HCT116 (cell line): ENCODE data around the gene PPIF. TPM values are rescaled to one million over a fixed set of nuclear protein-coding genes. Genes with fewer than 3 reads are reported as not detected.

Experiments
- ATAC-seq: fragments of 200-7000 bp; cut with Tn5 transposase; 2 replicates; pipeline ENCODE4 v1.9.1; 2020; ENCODE audit warnings: mild to moderate bottlenecking, moderate library complexity
- BruUV-seq: library from RNA; stranded (reverse); fragments of 400-500 nt; replicated peaks from 2 replicates; lab custom pipeline; 2021; lab: Mats Ljungman, UMichigan
- CTCF ChIA-PET: fragments of 300-600 bp; sonication (Branson Sonifier 250); formaldehyde crosslinking; loops from one replicate; lab custom pipeline; 2021; ENCODE audit warnings: antibody characterized with exemption; lab: Charles Lee
- POLR2A ChIA-PET: fragments of 300-600, 350-600 bp; sonication (Branson Sonifier 250); formaldehyde crosslinking; loops from one replicate; lab custom pipeline; 2021; ENCODE audit warnings: antibody characterized with exemption; lab: Charles Lee
- RAD21 ChIA-PET, 2 experiments: fragments of 300-600 bp; sonication (Branson Sonifier 250); formaldehyde crosslinking; loops; one replicate each; lab custom pipeline; 2023; ENCODE audit warnings: low total read pairs in 2 of 2; ENCODE audit not compliant: uncharacterized antibody in 2 of 2, unreplicated experiment in 2 of 2, low non-redundant PET in 1 of 2; lab: Charles Lee
- DNase-seq: peaks from one replicate; pipeline ENCODE4 v3.0.0-alpha.2; 2010; ENCODE audit warnings: low read depth, low spot score
- H2AFZ ChIP-seq: fragments of 200-600 bp; shearing (Covaris generic), sonication (generic); 2 replicates; pipeline ENCODE4 v1.6.1; 2017; ENCODE audit warnings: low read depth, mixed run types, mixed read lengths, antibody characterized with exemption, low read length; ENCODE audit not compliant: poor library complexity, severe bottlenecking
- H3K27ac ChIP-seq: 2 replicates; pipeline ENCODE4 v1.5.1; 2012; ENCODE audit warnings: low read depth, low read length
- H3K27me3 ChIP-seq: fragments of 200-600 bp; sonication (generic); 2 replicates; pipeline ENCODE4 v1.6.1; 2016; ENCODE audit warnings: mixed run types, low read length, mixed read lengths; ENCODE audit not compliant: insufficient read depth
- H3K36me3 ChIP-seq, 2 experiments: fragments of 200-500 bp in 1 of 2; fragments of 200-600 bp in 1 of 2; sonication (Bioruptor generic) in 1 of 2; sonication (generic) in 1 of 2; 2 replicates each; pipeline versions ENCODE4 v1.5.1 to v1.6.1; 2014 to 2016; ENCODE audit warnings: low read length in 2 of 2, inconsistent platforms in 1 of 2, mixed read lengths in 1 of 2, mixed run types in 1 of 2; ENCODE audit not compliant: insufficient read depth in 2 of 2, control insufficient read depth in 1 of 2
- H3K4me1 ChIP-seq, 2 experiments: fragments of 200-600 bp in 1 of 2; sonication (generic) in 1 of 2; 2 replicates each; pipeline versions ENCODE4 v1.5.1 to v1.6.1; 2012 to 2017; ENCODE audit warnings: low read length in 2 of 2, inconsistent platforms in 1 of 2, mild to moderate bottlenecking in 1 of 2, mixed read lengths in 1 of 2, mixed run types in 1 of 2, moderate library complexity in 1 of 2; ENCODE audit not compliant: insufficient read depth in 2 of 2, control insufficient read depth in 1 of 2
- H3K4me2 ChIP-seq: fragments of 200-600 bp; sonication (generic); 2 replicates; pipeline ENCODE4 v1.6.1; 2017; ENCODE audit warnings: mixed run types, low read length, mixed read lengths
- H3K4me3 ChIP-seq, 2 experiments: fragments of 200-600 bp in 1 of 2; sonication (generic) in 1 of 2; replicated peaks in 1 of 2; 2 replicates each; pipeline ENCODE4 v1.5.1; 2011 to 2016; ENCODE audit warnings: low read length in 2 of 2, control low read depth in 1 of 2, low read depth in 1 of 2, mild to moderate bottlenecking in 1 of 2, mixed read lengths in 1 of 2, mixed run types in 1 of 2
- H3K79me2 ChIP-seq: fragments of 200-600 bp; sonication (generic); 2 replicates; pipeline ENCODE4 v1.6.1; 2017; ENCODE audit warnings: mild to moderate bottlenecking, mixed run types, low read length, moderate library complexity, mixed read lengths; ENCODE audit not compliant: insufficient read depth
- H3K9ac ChIP-seq: fragments of 200-600 bp; sonication (generic); 2 replicates; pipeline ENCODE4 v1.6.1; 2016; ENCODE audit warnings: low read length, mixed read lengths
- H3K9me2 ChIP-seq: fragments of 200-600 bp; sonication (generic), shearing (Covaris generic); 2 replicates; pipeline ENCODE4 v1.6.1; 2017; ENCODE audit warnings: mixed run types, mild to moderate bottlenecking, moderate library complexity; ENCODE audit not compliant: insufficient read depth
- H3K9me3 ChIP-seq, 2 experiments: fragments of 200-500 bp in 1 of 2; fragments of 200-600 bp in 1 of 2; sonication (Bioruptor generic) in 1 of 2; sonication (generic) in 1 of 2; 2 replicates each; pipeline ENCODE4 v1.6.1; 2014 to 2017; ENCODE audit warnings: low read length in 2 of 2, mixed read lengths in 2 of 2, inconsistent platforms in 1 of 2, low read depth in 1 of 2, mild to moderate bottlenecking in 1 of 2, mixed run types in 1 of 2, moderate library complexity in 1 of 2; ENCODE audit not compliant: control insufficient read depth in 1 of 2, insufficient read depth in 1 of 2
- H4K20me1 ChIP-seq: fragments of 200-600 bp; sonication (generic), shearing (Covaris generic); 2 replicates; pipeline ENCODE4 v1.6.1; 2017; ENCODE audit warnings: mixed run types, mild to moderate bottlenecking, moderate library complexity; ENCODE audit not compliant: insufficient read depth
- CBX3 ChIP-seq: IDR thresholded peaks from 2 replicates; pipeline ENCODE4 v1.6.1; 2012; ENCODE audit warnings: low read depth
- CTCF ChIP-seq, 3 experiments: fragments of 200-600 bp in 1 of 3; sonication (generic) in 1 of 3; IDR thresholded peaks in 2 of 3; conservative IDR thresholded peaks in 1 of 3; 2 replicates each; pipeline ENCODE4 v1.5.1; 2012 to 2017; ENCODE audit warnings: low read depth in 2 of 3, low read length in 2 of 3, antibody characterized with exemption in 1 of 3, borderline replicate concordance in 1 of 3, control low read depth in 1 of 3, mild to moderate bottlenecking in 1 of 3, mixed read lengths in 1 of 3, mixed run types in 1 of 3, moderate library complexity in 1 of 3; ENCODE audit not compliant: insufficient read depth in 1 of 3
- EGR1 ChIP-seq: IDR thresholded peaks from 2 replicates; pipeline ENCODE4 v1.6.1; 2012; ENCODE audit warnings: low read depth
- EZH2 ChIP-seq: fragments of 200-600 bp; sonication (generic); IDR thresholded peaks from 2 replicates; pipeline ENCODE4 v1.6.1; 2017; ENCODE audit warnings: antibody characterized with exemption, mixed run types
- EZH2phosphoT487 ChIP-seq: fragments of 200-600 bp; IDR thresholded peaks from 2 replicates; pipeline ENCODE4 v1.6.1; 2018; ENCODE audit warnings: antibody characterized with exemption, borderline replicate concordance
- FOSL1 ChIP-seq: IDR thresholded peaks from 2 replicates; pipeline ENCODE4 v1.6.1; 2012; ENCODE audit warnings: low read depth
- JUND ChIP-seq: IDR thresholded peaks from 2 replicates; pipeline ENCODE4 v1.6.1; 2012
- MAX ChIP-seq: IDR thresholded peaks from 2 replicates; pipeline ENCODE4 v1.6.1; 2012
- SP1 ChIP-seq: IDR thresholded peaks from 2 replicates; pipeline ENCODE4 v1.6.1; 2012; ENCODE audit warnings: low read depth
- SRF ChIP-seq: IDR thresholded peaks from 2 replicates; pipeline ENCODE4 v1.6.1; 2012; ENCODE audit warnings: low read depth
- TCF7L2 ChIP-seq: IDR thresholded peaks from 2 replicates; pipeline ENCODE4 v1.7.0; 2011; ENCODE audit warnings: borderline replicate concordance, inconsistent platforms; ENCODE audit not compliant: insufficient read depth, insufficient read length; ENCODE audit errors: extremely low read depth
- YY1 ChIP-seq: IDR thresholded peaks from 2 replicates; pipeline ENCODE4 v1.6.1; 2011; ENCODE audit warnings: low read length, low read depth, moderate library complexity, mild to moderate bottlenecking; ENCODE audit not compliant: insufficient replicate concordance; ENCODE audit errors: extremely low read depth
- ZFX ChIP-seq: fragments of 450-650 bp; IDR thresholded peaks from 2 replicates; pipeline ENCODE4 v1.6.1; 2017
- intact Hi-C: fragments of 100-400 bp; cut with micrococcal nuclease; formaldehyde crosslinking; loops from 2 replicates; pipeline ENCODE4 v1.10.0; 2022
- total RNA-seq: library from RNA; stranded (reverse); gene quantifications from one replicate; pipeline ENCODE4 v1.2.1, GENCODE V29; 2021; ENCODE audit not compliant: unreplicated experiment
- TF ChIP-seq, protein P1 (sequence below): IDR thresholded peaks from 2 replicates; pipeline ENCODE4 v1.6.1; 2012; ENCODE audit warnings: low read depth

PPIF gene
- total RNA-seq, 1 experiment from 2014 or later = 85.0 TPM

DNA sequence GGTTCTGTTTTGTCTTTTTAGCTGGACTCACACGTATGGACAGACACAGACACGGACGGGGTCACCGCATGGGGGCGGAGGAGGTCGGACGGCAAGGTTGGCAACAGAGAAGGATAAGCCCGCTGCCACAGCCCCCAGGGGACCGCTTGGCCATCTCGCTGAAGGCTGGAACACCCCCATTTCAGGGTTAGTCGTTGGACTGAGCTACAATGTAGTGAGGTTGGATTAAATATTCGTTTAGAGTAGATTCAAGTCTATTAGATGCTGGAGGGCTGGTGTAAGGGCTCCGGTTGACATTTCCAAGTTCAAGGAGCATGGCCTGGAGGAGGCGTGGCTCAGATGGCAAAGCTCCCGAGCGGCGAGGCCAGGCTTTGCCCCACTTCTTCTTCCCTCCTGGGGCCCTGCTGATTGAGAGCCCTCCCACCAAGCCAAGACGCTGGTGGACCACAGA, 35.2 kb downstream of the PPIF start:
- Histone ChIP-seq H3K27ac (no peak overlapping the region), H3K9ac (no peak overlapping the region), H3K4me2 (no peak overlapping the region), H3K4me3 (no peak overlapping the region), H2AFZ (no peak overlapping the region), H3K36me3 (no peaks in the 10 kb centered on the region), H3K27me3 (no peaks in the 10 kb centered on the region), H3K79me2 (no peaks in the 10 kb centered on the region), H3K4me1 (no peaks in the 10 kb centered on the region), H3K9me3 (no peaks in the 10 kb centered on the region), H4K20me1 (no peaks in the 10 kb centered on the region), H3K9me2 (no peaks in the 10 kb centered on the region)
- intact Hi-C loops = no loop called here
- ATAC-seq = no peak
- no TSS peak for BruUV-seq
- ChIA-PET RAD21 (no interaction called here), POLR2A (no interaction called here), CTCF (no interaction called here)
- DNase-seq = no peak
- TF ChIP-seq, protein P1, sequence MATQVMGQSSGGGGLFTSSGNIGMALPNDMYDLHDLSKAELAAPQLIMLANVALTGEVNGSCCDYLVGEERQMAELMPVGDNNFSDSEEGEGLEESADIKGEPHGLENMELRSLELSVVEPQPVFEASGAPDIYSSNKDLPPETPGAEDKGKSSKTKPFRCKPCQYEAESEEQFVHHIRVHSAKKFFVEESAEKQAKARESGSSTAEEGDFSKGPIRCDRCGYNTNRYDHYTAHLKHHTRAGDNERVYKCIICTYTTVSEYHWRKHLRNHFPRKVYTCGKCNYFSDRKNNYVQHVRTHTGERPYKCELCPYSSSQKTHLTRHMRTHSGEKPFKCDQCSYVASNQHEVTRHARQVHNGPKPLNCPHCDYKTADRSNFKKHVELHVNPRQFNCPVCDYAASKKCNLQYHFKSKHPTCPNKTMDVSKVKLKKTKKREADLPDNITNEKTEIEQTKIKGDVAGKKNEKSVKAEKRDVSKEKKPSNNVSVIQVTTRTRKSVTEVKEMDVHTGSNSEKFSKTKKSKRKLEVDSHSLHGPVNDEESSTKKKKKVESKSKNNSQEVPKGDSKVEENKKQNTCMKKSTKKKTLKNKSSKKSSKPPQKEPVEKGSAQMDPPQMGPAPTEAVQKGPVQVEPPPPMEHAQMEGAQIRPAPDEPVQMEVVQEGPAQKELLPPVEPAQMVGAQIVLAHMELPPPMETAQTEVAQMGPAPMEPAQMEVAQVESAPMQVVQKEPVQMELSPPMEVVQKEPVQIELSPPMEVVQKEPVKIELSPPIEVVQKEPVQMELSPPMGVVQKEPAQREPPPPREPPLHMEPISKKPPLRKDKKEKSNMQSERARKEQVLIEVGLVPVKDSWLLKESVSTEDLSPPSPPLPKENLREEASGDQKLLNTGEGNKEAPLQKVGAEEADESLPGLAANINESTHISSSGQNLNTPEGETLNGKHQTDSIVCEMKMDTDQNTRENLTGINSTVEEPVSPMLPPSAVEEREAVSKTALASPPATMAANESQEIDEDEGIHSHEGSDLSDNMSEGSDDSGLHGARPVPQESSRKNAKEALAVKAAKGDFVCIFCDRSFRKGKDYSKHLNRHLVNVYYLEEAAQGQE = no peak
- TF ChIP-seq EZH2phosphoT487 (no peak), YY1 (no peak), SRF (no peak), EZH2 (no peak), CTCF (IDR thresholded peaks at IDR 0.05 in 2 of 3, conservative IDR thresholded peaks at IDR 0.05 in 1 of 3; ENCODE audit: borderline replicate concordance in 1 of 3, insufficient read depth in 1 of 3, low read depth in 2 of 3, low read length in 2 of 3) (no peak), SP1 (no peak), JUND (no peak), EGR1 (no peak), FOSL1 (no peak), TCF7L2 (no peak), MAX (no peak), ZFX (no peak), CBX3 (no peak)
- TF ChIP-seq, all 23 proteins: peak for 0
